ENCODE measurements around the gene FGD3.
"Not testable (repeated sequence)": the region's sequence is repeated elsewhere in the genome, so short reads cannot be mapped to it uniquely, and the experiment has no call there.

Gene FGD3

GRCh38 chr9:92978345-92978875 is 31.1 kb downstream of the FGD3 start:
- DNase-seq (ENCODE audit: low spot score): no peak

- DNase-seq (ENCODE audit: low spot score): no peak
These were observed 32.1 kb downstream of the FGD3 start for GRCh38 chr9:92979283-92980056.

GRCh38 chr9:92980085-92980745 is 32.9 kb downstream of the FGD3 start:
- DNase-seq (ENCODE audit: low spot score): no peak

- no peak for DNase-seq (ENCODE audit: low spot score)
These were observed 34.8 kb downstream of the FGD3 start for GRCh38 chr9:92982130-92982529.

GRCh38 chr9:92983984-92984589 is 36.8 kb downstream of the FGD3 start:
- no peak for DNase-seq (ENCODE audit: low spot score)

GRCh38 chr9:92984976-92985375 is 37.7 kb downstream of the FGD3 start:
- no peak for DNase-seq (ENCODE audit: low spot score)

- DNase-seq (ENCODE audit: low spot score): no peak
These were observed 39.1 kb downstream of the FGD3 start for GRCh38 chr9:92986176-92987119.

- no peak for DNase-seq (ENCODE audit: low spot score)
These were observed 41.0 kb downstream of the FGD3 start for GRCh38 chr9:92988215-92988768.

- DNase-seq (ENCODE audit: low spot score): no peak
These were observed 42.2 kb downstream of the FGD3 start for GRCh38 chr9:92989561-92989960.

GRCh38 chr9:92990461-92990860 is 43.1 kb downstream of the FGD3 start:
- DNase-seq (ENCODE audit: low spot score): no peak

GRCh38 chr9:92992549-92992948 is 45.2 kb downstream of the FGD3 start:
- no peak for DNase-seq (ENCODE audit: low spot score)

- DNase-seq (ENCODE audit: low spot score): not testable (repeated sequence)
These were observed 51.5 kb downstream of the FGD3 start for GRCh38 chr9:92998871-92999270.

GRCh38 chr9:93001031-93001430 is 53.7 kb downstream of the FGD3 start:
- DNase-seq (ENCODE audit: low spot score): no peak

GRCh38 chr9:93002700-93003099 is 55.4 kb downstream of the FGD3 start:
- DNase-seq (ENCODE audit: low spot score): no peak

GRCh38 chr9:93003552-93004407 is 56.5 kb downstream of the FGD3 start:
- peak; percentile 57 for DNase-seq (ENCODE audit: low spot score)

GRCh38 chr9:93004561-93004960 is 57.2 kb downstream of the FGD3 start:
- no peak for DNase-seq (ENCODE audit: low spot score)

- no peak for DNase-seq (ENCODE audit: low spot score)
These were observed 58.6 kb downstream of the FGD3 start for GRCh38 chr9:93005876-93006275.

GRCh38 chr9:93007529-93008058 is 60.3 kb downstream of the FGD3 start:
- DNase-seq (ENCODE audit: low spot score): no peak

- no peak for DNase-seq (ENCODE audit: low spot score)
These were observed 61.1 kb downstream of the FGD3 start for GRCh38 chr9:93008457-93008856.

- no peak for DNase-seq (ENCODE audit: low spot score)
These were observed 62.2 kb downstream of the FGD3 start for GRCh38 chr9:93009337-93010015.

All from AG08395 (cell line).